ENCODE data around the gene NFATC2.

Gene NFATC2

GRCh38 chr20:51492167-51493092, 50.1 kb downstream of the NFATC2 start:
- TF ChIP-seq EGR1 (IDR thresholded peaks at IDR 0.05) (no peak), CREB1 (IDR thresholded peaks at IDR 0.05; ENCODE audit: low read depth) (no peak)

- no peak for TF ChIP-seq RAD21 (IDR thresholded peaks at IDR 0.05; ENCODE audit: low read depth)
- no peak for TF ChIP-seq EP300 (IDR thresholded peaks at IDR 0.05; ENCODE audit: borderline replicate concordance)
- no peak for TF ChIP-seq TEAD4 (IDR thresholded peaks at IDR 0.05)
Measured at GRCh38 chr20:51491393-51491792, 51.1 kb downstream of the NFATC2 start.

- no peak for TF ChIP-seq NFIC (IDR thresholded peaks at IDR 0.05)
- no peak for TF ChIP-seq YY1 (IDR thresholded peaks at IDR 0.05; ENCODE audit: low read depth)
- no peak for TF ChIP-seq TAF1 (IDR thresholded peaks at IDR 0.05; ENCODE audit: low read depth)
- no peak for TF ChIP-seq FOXM1 (IDR thresholded peaks at IDR 0.05; ENCODE audit: borderline replicate concordance, low read depth)
- TF ChIP-seq RAD21 (IDR thresholded peaks at IDR 0.05; ENCODE audit: low read depth) = no peak
Measured at GRCh38 chr20:51490635-51491034, 51.9 kb downstream of the NFATC2 start.

- TF ChIP-seq USF1 (IDR thresholded peaks at IDR 0.05) (no peak), TCF12 (IDR thresholded peaks at IDR 0.05; ENCODE audit: low read depth) (no peak), MAX (IDR thresholded peaks at IDR 0.05) (no peak), CEBPB (IDR thresholded peaks at IDR 0.05) (no peak), YY1 (IDR thresholded peaks at IDR 0.05; ENCODE audit: low read depth) (no peak), ZBTB7A (IDR thresholded peaks at IDR 0.05; ENCODE audit: low read depth) (no peak), REST (IDR thresholded peaks at IDR 0.05; ENCODE audit: low read depth) (no peak), EGR1 (IDR thresholded peaks at IDR 0.05) (no peak), RAD21 (IDR thresholded peaks at IDR 0.05; ENCODE audit: low read depth) (no peak), TEAD4 (IDR thresholded peaks at IDR 0.05) (no peak), NFIC (IDR thresholded peaks at IDR 0.05) (no peak), FOXM1 (IDR thresholded peaks at IDR 0.05; ENCODE audit: borderline replicate concordance, low read depth) (no peak), TAF1 (IDR thresholded peaks at IDR 0.05; ENCODE audit: low read depth) (no peak), CREB1 (IDR thresholded peaks at IDR 0.05; ENCODE audit: low read depth) (no peak), EP300 (IDR thresholded peaks at IDR 0.05; ENCODE audit: borderline replicate concordance) (no peak)
Measured at GRCh38 chr20:51489611-51490010, 52.9 kb downstream of the NFATC2 start.

- no peak for TF ChIP-seq TEAD4 (IDR thresholded peaks at IDR 0.05)
- no peak for TF ChIP-seq YY1 (IDR thresholded peaks at IDR 0.05; ENCODE audit: low read depth)
- no peak for TF ChIP-seq RAD21 (IDR thresholded peaks at IDR 0.05; ENCODE audit: low read depth)
- TF ChIP-seq MAX (IDR thresholded peaks at IDR 0.05) = no peak
- no peak for TF ChIP-seq TCF12 (IDR thresholded peaks at IDR 0.05; ENCODE audit: low read depth)
Measured at GRCh38 chr20:51488331-51488730, 54.2 kb downstream of the NFATC2 start.

GRCh38 chr20:51487565-51488268, 54.8 kb downstream of the NFATC2 start:
- TF ChIP-seq YY1 (IDR thresholded peaks at IDR 0.05; ENCODE audit: low read depth) = no peak
- TF ChIP-seq TEAD4 (IDR thresholded peaks at IDR 0.05) = no peak
- peak; percentile 72 for TF ChIP-seq EGR1 (IDR thresholded peaks at IDR 0.05)
- peak; percentile 67; the same call in 1 of the 2 replicates for TF ChIP-seq NFIC (IDR thresholded peaks at IDR 0.05)

GRCh38 chr20:51487076-51487475, 55.4 kb downstream of the NFATC2 start:
- TF ChIP-seq FOXM1 (IDR thresholded peaks at IDR 0.05; ENCODE audit: borderline replicate concordance, low read depth) = no peak

- TF ChIP-seq USF1 (IDR thresholded peaks at IDR 0.05) (no peak), FOXM1 (IDR thresholded peaks at IDR 0.05; ENCODE audit: borderline replicate concordance, low read depth) (no peak), TCF12 (IDR thresholded peaks at IDR 0.05; ENCODE audit: low read depth) (no peak), TEAD4 (IDR thresholded peaks at IDR 0.05) (no peak), CEBPB (IDR thresholded peaks at IDR 0.05) (no peak), CREB1 (IDR thresholded peaks at IDR 0.05; ENCODE audit: low read depth) (no peak), EGR1 (IDR thresholded peaks at IDR 0.05) (no peak), EP300 (IDR thresholded peaks at IDR 0.05; ENCODE audit: borderline replicate concordance) (no peak), NFIC (IDR thresholded peaks at IDR 0.05) (no peak), MAX (IDR thresholded peaks at IDR 0.05) (no peak), REST (IDR thresholded peaks at IDR 0.05; ENCODE audit: low read depth) (no peak), YY1 (IDR thresholded peaks at IDR 0.05; ENCODE audit: low read depth) (no peak), RAD21 (IDR thresholded peaks at IDR 0.05; ENCODE audit: low read depth) (no peak), ZBTB7A (IDR thresholded peaks at IDR 0.05; ENCODE audit: low read depth) (no peak), TAF1 (IDR thresholded peaks at IDR 0.05; ENCODE audit: low read depth) (no peak)
Measured at GRCh38 chr20:51486197-51487005, 56.1 kb downstream of the NFATC2 start.
